ENCODE measurements around the gene ELOB.

Gene ELOB

GRCh38 chr16:2761472-2761871 lies 15.6 kb downstream of the ELOB start:
- H3K4me2 ChIP-seq (ENCODE audit: low read depth, low read length, poor library complexity, severe bottlenecking): no peak overlapping the region
- TF ChIP-seq CTCF (conservative IDR thresholded peaks at IDR 0.05; ENCODE audit: low read length): no peak
- no peak for TF ChIP-seq EZH2phosphoT487 (IDR thresholded peaks at IDR 0.05; ENCODE audit: borderline replicate concordance)
- H3K9ac ChIP-seq (ENCODE audit: low read depth, low read length, poor library complexity, severe bottlenecking): no peak overlapping the region
- no peaks in the 10 kb centered on the region for H3K9me2 ChIP-seq (replicated peaks; ENCODE audit: low read depth, low read length)
- H4K20me1 ChIP-seq (ENCODE audit: insufficient read depth, low read length, poor library complexity, severe bottlenecking): peaks cover 61% of the 10 kb centered on the region
- H3K36me3 ChIP-seq (ENCODE audit: insufficient read depth, low read length): peaks cover 94% of the 10 kb centered on the region; the same call in 1 of the 2 replicates
- no peak overlapping the region for H2AFZ ChIP-seq (ENCODE audit: low read length)
- H3K27me3 ChIP-seq (ENCODE audit: insufficient read depth, low read length, poor library complexity, severe bottlenecking): no peaks in the 10 kb centered on the region
- H3K79me2 ChIP-seq (ENCODE audit: insufficient read depth, low read length): peaks cover 74% of the 10 kb centered on the region
- no peak overlapping the region for H3K4me3 ChIP-seq (ENCODE audit: low read length, poor library complexity, severe bottlenecking)
- no peaks in the 10 kb centered on the region for H3F3A ChIP-seq (ENCODE audit: low read depth)
- no peaks in the 10 kb centered on the region for H3K9me3 ChIP-seq (ENCODE audit: insufficient read depth, low read depth, low read length)
- H3K4me1 ChIP-seq (ENCODE audit: insufficient read depth, low read length, poor library complexity, severe bottlenecking): no peaks in the 10 kb centered on the region

GRCh38 chr16:2757344-2757743 lies 19.7 kb downstream of the ELOB start:
- Histone ChIP-seq H3K4me1 (ENCODE audit: insufficient read depth, low read length, poor library complexity, severe bottlenecking) (peaks cover 15% of the 10 kb centered on the region), H2AFZ (ENCODE audit: low read length) (no peak overlapping the region), H3K27me3 (ENCODE audit: insufficient read depth, low read length, poor library complexity, severe bottlenecking) (no peaks in the 10 kb centered on the region), H3K36me3 (ENCODE audit: insufficient read depth, low read length) (peaks cover 55% of the 10 kb centered on the region; the same call in 1 of the 2 replicates), H3K4me3 (ENCODE audit: low read length, poor library complexity, severe bottlenecking) (no peak overlapping the region), H3F3A (ENCODE audit: low read depth) (no peaks in the 10 kb centered on the region), H3K9ac (ENCODE audit: low read depth, low read length, poor library complexity, severe bottlenecking) (no peak overlapping the region), H3K79me2 (ENCODE audit: insufficient read depth, low read length) (peaks cover 95% of the 10 kb centered on the region), H3K4me2 (ENCODE audit: low read depth, low read length, poor library complexity, severe bottlenecking) (peak overlapping the region; percentile 98), H4K20me1 (ENCODE audit: insufficient read depth, low read length, poor library complexity, severe bottlenecking) (peaks cover 85% of the 10 kb centered on the region), H3K9me2 (replicated peaks; ENCODE audit: low read depth, low read length) (no peaks in the 10 kb centered on the region), H3K9me3 (ENCODE audit: insufficient read depth, low read depth, low read length) (no peaks in the 10 kb centered on the region)
- TF ChIP-seq EZH2phosphoT487 (IDR thresholded peaks at IDR 0.05; ENCODE audit: borderline replicate concordance) (no peak), CTCF (conservative IDR thresholded peaks at IDR 0.05; ENCODE audit: low read length) (no peak)

- peaks cover 80% of the 10 kb centered on the region for H4K20me1 ChIP-seq (ENCODE audit: insufficient read depth, low read length, poor library complexity, severe bottlenecking)
- H3K4me2 ChIP-seq (ENCODE audit: low read depth, low read length, poor library complexity, severe bottlenecking): peak overlapping the region; percentile 98
Measured at GRCh38 chr16:2756288-2757015, 20.6 kb downstream of the ELOB start.

More at GRCh38 chr16:2756288-2757015, 20.6 kb downstream of the ELOB start:
- H3F3A ChIP-seq (ENCODE audit: low read depth): no peaks in the 10 kb centered on the region
- H3K9ac ChIP-seq (ENCODE audit: low read depth, low read length, poor library complexity, severe bottlenecking): no peak overlapping the region
- H3K27me3 ChIP-seq (ENCODE audit: insufficient read depth, low read length, poor library complexity, severe bottlenecking): no peaks in the 10 kb centered on the region
- H3K4me3 ChIP-seq (ENCODE audit: low read length, poor library complexity, severe bottlenecking): peak overlapping the region; percentile 97
- no peaks in the 10 kb centered on the region for H3K9me3 ChIP-seq (ENCODE audit: insufficient read depth, low read depth, low read length)
- TF ChIP-seq EZH2phosphoT487 (IDR thresholded peaks at IDR 0.05; ENCODE audit: borderline replicate concordance) (no peak), CTCF (conservative IDR thresholded peaks at IDR 0.05; ENCODE audit: low read length) (no peak)
- no peaks in the 10 kb centered on the region for H3K9me2 ChIP-seq (replicated peaks; ENCODE audit: low read depth, low read length)
- peaks cover 46% of the 10 kb centered on the region; the same call in 1 of the 2 replicates for H3K36me3 ChIP-seq (ENCODE audit: insufficient read depth, low read length)
- peaks cover 16% of the 10 kb centered on the region for H3K4me1 ChIP-seq (ENCODE audit: insufficient read depth, low read length, poor library complexity, severe bottlenecking)
- H3K79me2 ChIP-seq (ENCODE audit: insufficient read depth, low read length): peaks cover 87% of the 10 kb centered on the region
- H2AFZ ChIP-seq (ENCODE audit: low read length): no peak overlapping the region
